GM12892 (cell line): ENCODE results near the gene MAPRE3.

Experiments used
- DNase-seq: peaks from one replicate; pipeline ENCODE4 v3.0.0; 2011; ENCODE audit not compliant: insufficient read length
- FAIRE-seq: peaks from 2 replicates; lab custom pipeline; 2011; peaks lifted over from hg19 to GRCh38; lab: Jason Lieb, UNC
- POLR2A ChIP-seq: IDR thresholded peaks from 2 replicates; pipeline ENCODE4 v1.6.1; 2011; ENCODE audit warnings: low read depth, low read length, control low read depth
- POLR2AphosphoS5 ChIP-seq: IDR thresholded peaks from 2 replicates; pipeline ENCODE4 v1.6.1; 2011; ENCODE audit warnings: low read depth, low read length, control low read depth
- TAF1 ChIP-seq: IDR thresholded peaks from 2 replicates; pipeline ENCODE4 v1.6.1; 2011; ENCODE audit warnings: low read depth, mild to moderate bottlenecking, control low read depth, low read length, borderline replicate concordance

Gene MAPRE3

GRCh38 chr2:26936855-26937254 is 33.6 kb upstream of the MAPRE3 start:
- TF ChIP-seq POLR2AphosphoS5 (no peak), POLR2A (no peak)
- FAIRE-seq: no peak
- no peak for DNase-seq

DNA sequence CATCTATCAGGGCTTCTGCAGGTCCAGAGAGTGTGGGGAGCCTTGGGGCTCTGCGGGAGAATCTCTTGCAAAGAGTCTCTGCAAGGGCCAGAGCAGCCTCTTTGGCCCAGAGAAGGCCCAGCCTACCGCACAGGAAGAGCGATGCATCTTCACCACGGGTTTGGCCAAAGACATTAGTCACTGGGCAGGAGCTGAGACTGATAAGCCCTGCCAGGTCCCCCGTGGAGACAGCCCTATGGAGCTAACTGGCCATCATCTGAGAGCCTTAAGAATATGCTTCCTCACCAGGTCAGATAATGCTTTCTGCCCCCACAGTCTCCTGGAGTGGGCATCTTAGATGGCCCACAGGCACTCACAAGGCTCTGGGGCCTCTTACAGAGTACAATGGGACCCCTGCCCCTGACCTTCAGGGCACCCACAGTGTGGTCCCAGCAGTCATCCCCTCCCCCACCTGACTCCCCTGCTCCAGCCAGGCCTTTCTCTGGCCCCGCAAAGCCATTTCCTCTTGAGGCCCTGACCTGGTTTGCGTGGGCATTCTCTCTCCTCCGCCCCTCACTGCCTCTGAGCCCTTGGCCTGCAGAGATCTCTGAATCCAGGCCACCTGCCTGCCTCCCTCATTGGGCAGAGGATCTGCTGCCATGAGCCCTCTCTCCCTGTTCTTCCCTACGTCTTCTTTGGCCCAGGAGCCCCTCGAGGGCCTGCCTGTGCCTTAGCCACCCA is 31.9 kb upstream of the MAPRE3 start:
- FAIRE-seq: no peak
- TF ChIP-seq TAF1: no peak
- TF ChIP-seq POLR2AphosphoS5: no peak
- no peak for TF ChIP-seq POLR2A

DNA sequence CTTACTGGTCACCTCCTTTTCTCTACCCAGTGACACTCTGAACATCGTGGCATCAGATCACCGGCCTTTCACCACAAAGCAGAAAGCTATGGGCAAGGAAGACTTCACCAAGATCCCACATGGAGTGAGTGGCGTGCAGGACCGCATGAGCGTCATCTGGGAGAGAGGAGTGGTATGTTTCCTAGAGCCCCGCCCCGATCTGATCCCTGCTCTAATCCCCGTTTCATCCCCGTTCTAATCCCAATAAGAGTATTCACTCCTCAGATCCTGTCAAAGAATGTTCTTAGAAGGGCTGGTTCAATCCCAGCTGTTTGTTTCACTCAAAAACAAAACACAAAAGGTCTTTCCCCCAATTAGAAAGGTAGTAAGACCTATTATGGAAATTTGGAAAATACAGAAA is 30.4 kb upstream of the MAPRE3 start:
- FAIRE-seq: no peak
- no peak for DNase-seq
- TF ChIP-seq POLR2A (no peak), POLR2AphosphoS5 (no peak), TAF1 (no peak)

More for the DNA sequence above, 31.9 kb upstream of the MAPRE3 start:
- no peak for DNase-seq

GRCh38 chr2:26941486-26941885 is 29.0 kb upstream of the MAPRE3 start:
- TF ChIP-seq POLR2AphosphoS5 (no peak), TAF1 (no peak), POLR2A (no peak)
- FAIRE-seq (no peak), DNase-seq (no peak)

DNA sequence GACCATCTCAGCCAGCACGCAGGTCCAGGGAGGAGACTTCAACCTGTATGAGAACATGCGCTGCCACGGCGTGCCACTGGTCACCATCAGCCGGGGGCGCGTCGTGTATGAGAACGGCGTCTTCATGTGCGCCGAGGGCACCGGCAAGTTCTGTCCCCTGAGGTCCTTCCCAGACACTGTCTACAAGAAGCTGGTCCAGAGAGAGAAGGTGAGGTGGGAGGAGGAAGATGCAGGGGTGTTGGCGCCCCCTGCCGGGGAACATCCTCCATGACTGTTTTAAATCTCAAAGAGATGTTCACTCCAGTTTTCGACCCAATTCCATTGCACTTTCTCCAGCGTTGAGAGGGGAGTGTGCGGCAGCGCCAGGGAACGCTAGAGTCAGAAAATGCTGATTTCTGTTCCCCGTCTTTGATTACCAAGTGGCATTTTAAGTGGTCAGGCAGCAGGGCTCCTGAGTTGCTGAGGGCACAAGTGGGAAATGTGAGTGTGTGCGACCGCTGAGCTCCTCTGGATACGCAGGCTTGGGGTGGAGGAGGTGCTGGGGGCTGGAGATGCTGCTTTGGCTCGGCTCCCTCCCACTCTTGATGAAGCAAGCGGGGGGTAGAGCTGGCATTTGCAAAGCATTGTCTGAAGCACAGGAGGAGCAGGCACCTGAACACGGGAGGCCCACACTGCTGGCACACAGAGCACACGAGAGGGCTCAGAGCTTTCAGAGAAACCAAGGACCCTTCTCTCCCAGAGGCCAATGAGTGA is 27.7 kb upstream of the MAPRE3 start:
- peak; percentile 59 for DNase-seq
- TF ChIP-seq POLR2AphosphoS5 (no peak), TAF1 (no peak), POLR2A (no peak)
- peak; percentile 95 for FAIRE-seq

- FAIRE-seq (no peak), DNase-seq (no peak)
- TF ChIP-seq TAF1 (no peak), POLR2AphosphoS5 (no peak), POLR2A (no peak)
Observed at GRCh38 chr2:26945991-26946750, 24.3 kb upstream of the MAPRE3 start.

- no peak for TF ChIP-seq TAF1
- no peak for TF ChIP-seq POLR2AphosphoS5
- TF ChIP-seq POLR2A: no peak
- DNase-seq (no peak), FAIRE-seq (no peak)
Observed at GRCh38 chr2:26946841-26947784, 23.3 kb upstream of the MAPRE3 start.

DNA sequence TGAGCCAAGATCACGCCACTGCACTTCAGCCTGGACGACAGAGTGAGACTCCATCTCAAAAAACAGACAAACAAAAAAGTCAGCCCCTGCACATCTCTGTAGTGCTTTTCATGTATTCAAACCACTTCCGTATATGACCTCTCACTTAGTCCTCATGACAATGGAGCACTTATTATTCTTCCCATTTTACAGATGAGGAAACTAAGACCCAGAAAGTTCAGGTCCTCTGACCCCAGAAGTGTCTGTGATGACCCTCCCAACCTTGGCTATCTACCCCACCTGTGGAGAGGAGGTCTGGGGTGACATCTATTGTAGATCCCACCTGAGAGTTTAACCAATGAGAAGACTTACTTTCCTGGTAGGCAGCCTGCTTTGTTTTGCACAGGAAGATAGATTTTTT is 21.6 kb upstream of the MAPRE3 start:
- TF ChIP-seq POLR2AphosphoS5 (no peak), POLR2A (no peak), TAF1 (no peak)
- FAIRE-seq (no peak), DNase-seq (no peak)

GRCh38 chr2:26950246-26950645 is 20.2 kb upstream of the MAPRE3 start:
- DNase-seq: no peak
- FAIRE-seq: no peak
- TF ChIP-seq POLR2AphosphoS5 (no peak), POLR2A (no peak), TAF1 (no peak)

GRCh38 chr2:26951236-26951635 is 19.2 kb upstream of the MAPRE3 start:
- FAIRE-seq: no peak
- TF ChIP-seq POLR2A: no peak
- no peak for TF ChIP-seq TAF1
- no peak for TF ChIP-seq POLR2AphosphoS5

DNA sequence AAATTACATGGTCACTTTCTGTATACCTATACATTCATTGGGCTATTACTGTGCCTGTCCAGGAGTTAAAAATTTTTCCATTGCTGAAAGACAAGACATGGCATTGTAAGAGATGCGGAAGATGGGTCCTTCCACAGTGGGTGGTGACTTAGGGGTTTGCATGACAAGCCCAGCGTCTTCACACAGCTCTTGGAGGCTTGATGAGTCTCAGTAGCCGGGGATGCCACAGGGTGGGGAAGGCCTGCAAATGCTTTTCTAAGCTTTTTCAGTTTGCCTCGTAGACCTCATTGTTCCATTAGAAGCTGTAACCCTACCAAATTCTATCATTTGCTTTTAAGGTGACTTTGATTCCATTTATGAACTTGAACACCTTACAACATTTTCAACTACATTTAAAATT is 18.1 kb upstream of the MAPRE3 start:
- FAIRE-seq (no peak), DNase-seq (no peak)

More at GRCh38 chr2:26951236-26951635, 19.2 kb upstream of the MAPRE3 start:
- DNase-seq: no peak

More for the DNA sequence above, 18.1 kb upstream of the MAPRE3 start:
- TF ChIP-seq TAF1 (no peak), POLR2A (no peak), POLR2AphosphoS5 (no peak)
